GM19452 (cell line): ENCODE measurements around the gene FEV.

Experiments used
- ATAC-seq: cut with Tn5 transposase; IDR thresholded peaks from one replicate; pipeline ENCODE4 v1.9.1; 2021; ENCODE audit not compliant: unreplicated experiment

FEV gene

DNA sequence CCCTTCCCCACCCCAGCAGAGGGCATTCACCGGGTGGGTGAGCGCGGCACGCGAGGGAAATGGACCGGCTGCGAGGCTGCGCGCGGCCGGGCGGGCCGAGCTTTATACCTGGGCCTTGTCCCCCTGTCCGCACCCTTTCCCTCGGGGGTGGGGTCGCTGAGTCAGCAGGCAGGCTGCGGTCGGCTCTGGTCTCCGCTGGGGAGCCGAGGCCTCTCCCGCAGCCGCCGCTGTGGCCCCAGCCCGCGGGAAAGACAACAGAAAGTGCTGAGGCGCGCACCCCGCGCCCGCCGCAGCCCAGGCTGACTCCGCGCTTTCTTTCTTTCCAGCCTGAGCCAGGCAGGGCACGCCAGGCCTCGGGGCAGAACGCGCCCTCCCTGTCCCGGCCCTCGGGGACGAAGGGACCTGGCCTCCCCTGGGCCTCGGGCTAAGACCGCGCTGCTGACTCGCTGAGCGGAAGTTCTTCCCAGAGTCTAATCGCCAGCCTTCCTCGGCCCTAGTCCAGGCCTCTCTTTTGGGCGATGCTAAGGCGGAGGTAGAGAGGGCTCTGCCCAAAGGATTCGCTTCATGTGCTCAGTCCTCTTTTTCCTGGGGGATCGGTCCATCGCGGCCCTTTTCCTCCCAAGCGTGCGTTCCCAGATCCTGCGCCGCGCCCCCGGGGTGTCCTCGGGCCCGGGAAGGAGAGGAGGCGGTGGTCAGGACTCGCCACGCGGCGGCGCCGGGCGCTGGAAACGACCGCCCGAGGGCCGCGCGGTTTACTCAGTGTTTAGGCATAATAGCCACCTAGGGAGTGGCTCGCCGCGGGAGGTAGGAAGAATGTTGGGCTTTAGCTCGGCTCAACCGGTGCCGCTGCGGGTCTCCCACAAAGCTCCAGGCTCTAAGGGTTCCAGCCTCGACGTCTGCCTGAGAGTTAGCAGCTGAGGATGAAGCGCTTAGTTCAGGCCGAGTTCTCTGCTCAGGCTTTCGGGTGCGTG is 8.6 kb upstream of the FEV start, which contains the start of gene CRYBA2:
CRYBA2 (minus strand) TSS at position 78 of the 971 bp plus-strand sequence. CDS start 246 bp downstream, outside the sequence.
- ATAC-seq = no peak

DNA sequence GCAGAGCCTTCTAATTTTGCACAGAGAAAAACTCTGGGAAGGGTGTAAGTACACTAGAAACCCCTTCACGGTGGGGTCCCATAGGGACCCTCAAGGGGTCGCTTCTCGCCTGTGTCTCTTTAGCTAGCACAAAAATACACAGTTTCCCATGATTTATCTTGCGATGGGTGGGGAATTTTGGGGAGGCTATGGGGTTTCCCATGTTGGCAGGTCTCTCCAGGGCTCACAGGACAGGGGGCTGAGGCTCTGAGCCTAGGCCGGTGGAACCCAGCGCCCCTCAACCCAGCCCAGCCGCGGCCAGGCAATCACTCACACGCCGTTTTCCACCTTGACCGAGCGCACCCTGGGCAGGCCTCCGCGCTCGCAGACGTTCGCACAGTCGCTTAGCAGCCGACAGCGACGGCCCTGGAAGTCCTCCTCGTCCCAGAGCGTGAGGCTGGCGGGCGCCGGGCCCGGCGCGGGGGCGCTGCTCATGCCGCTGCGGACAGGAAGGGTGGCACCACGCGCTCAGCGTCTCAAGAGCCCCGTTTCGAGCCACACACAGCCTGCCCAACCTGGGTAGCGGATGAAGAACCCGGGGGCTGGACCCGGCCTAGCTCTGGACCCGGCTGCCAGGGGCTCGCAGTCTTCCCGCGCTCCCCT is 7.8 kb upstream of the FEV start:
- no peak for ATAC-seq

DNA sequence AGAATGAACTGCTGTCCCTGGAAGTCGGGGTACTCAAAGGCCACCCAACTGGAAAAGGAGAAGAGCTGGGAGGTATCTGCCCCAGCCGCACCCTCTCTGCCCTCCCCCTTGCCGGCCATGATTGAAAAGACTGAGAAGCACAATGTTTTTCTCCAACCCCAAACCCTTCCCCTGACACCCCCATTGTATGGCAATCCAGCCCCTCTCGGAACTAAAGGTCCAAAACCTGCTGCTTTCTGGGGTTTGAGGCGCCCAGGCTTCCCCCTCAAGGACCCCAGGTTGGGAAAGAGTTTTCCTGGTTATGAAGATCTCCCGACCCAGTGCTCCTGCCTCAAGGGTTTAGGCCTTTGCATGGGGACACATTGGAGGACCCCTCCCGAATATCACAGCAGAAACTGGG is 7.2 kb upstream of the FEV start:
- no peak for ATAC-seq

DNA sequence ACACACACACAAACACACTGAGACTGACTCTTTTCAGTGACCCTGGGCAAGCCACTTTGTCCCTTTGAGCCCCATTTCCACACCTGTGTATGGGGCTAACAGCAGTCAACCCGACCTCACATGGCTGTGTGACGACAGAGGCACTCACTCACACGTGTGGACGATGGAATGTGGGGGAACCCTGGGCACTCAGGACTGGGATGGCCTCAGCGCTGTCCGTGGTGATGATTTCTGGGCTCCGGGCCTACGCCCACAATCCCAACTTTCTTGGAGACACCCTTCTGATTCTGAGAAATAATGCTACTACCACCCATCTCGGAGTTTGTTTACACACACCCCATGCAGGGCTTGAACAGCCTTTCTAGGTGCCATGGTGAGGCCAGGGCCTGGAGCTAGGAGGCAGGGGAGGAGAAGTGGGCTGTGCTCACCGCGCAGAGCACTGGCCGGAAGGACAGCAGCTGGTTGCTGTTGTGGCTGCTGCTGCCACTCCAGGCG is 6.7 kb upstream of the FEV start:
- no peak for ATAC-seq

DNA sequence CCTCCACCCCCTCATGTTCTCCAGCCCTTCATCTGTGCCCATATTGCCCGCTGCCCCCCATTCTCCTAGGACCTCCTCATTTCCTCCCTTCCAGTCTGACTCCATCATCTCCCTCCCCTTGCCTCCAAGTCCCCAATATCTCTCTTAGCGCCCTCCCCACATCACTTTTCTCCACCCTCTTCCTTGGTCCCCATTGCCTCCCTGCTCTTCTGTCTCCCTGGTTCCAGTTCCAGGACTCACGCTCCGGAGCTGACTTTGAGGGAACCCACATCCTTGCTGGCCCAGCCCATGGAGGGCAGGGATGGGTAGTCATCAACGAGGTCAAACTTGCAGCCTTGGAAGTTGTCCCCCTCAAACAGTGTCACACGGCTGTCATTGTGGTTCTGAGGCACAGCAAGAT is 5.6 kb upstream of the FEV start:
- no peak for ATAC-seq

DNA sequence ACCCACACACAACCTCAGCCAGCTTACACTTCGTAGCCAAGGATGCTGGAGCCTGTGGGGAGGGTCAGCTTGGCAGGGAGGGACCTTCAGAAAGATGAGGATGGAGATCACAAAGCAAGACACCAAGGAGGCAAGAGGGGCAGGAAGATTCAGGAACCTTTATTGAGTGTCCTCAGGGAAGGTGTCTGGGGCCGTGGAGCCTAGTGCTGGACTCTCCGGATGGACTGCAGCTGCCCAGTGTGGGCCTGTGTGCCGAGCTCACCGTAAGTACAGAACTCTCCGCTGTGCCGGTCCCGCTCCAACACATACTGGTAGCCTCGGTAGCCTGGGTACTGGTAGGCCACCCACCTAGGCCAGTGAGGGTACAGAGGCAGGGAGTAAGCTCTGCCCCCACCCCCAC is 5.1 kb upstream of the FEV start:
- ATAC-seq = no peak

DNA sequence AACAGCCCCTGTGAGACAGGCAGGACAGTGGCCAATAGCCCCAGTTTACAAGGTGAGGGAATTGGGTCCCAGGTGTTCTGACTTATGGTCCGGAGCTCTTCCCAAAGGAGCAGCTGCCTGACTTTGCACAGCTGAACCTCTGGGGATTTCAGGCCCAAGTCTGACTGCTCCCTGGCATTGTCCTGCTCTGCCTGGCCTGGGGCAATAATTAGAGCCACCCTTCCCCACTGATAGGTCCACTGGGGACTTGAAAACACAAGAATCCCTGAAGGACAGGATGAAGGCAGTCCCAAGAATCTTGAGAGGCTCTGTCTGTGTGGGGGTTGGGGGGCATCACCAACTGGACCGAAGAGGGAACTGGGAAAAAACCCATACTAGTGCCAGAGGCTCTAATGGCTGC is 3.7 kb upstream of the FEV start:
- no peak for ATAC-seq

DNA sequence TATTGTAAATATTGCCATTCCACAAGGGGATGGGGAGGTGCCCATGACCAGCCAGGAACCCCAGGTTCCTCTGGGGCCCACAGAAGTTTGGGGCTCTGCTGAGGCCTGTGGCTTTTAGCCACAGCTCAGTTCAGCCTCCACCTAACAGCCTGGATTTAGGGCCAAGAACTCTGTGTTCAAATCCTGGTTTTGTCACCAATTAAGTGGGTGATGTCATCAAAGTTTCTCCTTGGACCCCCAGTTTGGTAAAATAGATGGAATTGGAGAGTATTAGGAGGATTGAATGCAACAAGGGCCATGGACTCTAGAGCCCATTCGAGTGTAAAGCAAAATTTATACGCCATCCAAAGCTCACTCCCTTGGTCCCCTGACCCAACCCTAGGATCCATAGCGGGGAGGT is 3.2 kb upstream of the FEV start:
- no peak for ATAC-seq

DNA sequence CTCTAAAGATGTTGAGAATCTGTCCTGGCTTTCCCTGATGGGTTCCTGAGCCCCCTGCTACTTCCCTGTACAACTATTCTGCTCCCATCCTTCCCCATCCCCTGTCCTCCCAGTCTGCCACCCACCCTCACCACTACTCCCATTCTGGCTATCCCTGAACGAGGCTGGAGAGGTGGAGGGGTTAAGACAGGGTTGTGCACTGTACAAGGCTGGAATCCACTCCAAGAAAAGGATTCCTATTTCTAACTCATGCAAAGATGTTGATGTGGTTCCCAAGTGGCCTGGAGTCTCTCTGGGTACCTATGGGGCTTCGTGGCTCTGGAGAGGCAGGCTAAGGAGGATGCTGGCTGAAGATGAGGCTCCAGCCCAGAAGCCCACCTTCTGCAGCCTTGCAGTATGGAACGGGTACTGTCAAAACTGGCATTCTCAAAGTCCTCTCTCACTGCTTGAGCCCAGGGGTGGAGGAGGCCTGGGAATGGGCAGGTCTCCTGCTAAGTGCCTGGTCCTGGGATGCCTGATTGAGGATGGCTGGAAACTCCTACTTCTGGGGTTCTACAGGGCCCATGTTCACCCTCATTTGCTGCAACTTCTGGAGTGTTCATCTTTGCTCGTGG is 1.3 kb upstream of the FEV start:
- ATAC-seq = no peak

DNA sequence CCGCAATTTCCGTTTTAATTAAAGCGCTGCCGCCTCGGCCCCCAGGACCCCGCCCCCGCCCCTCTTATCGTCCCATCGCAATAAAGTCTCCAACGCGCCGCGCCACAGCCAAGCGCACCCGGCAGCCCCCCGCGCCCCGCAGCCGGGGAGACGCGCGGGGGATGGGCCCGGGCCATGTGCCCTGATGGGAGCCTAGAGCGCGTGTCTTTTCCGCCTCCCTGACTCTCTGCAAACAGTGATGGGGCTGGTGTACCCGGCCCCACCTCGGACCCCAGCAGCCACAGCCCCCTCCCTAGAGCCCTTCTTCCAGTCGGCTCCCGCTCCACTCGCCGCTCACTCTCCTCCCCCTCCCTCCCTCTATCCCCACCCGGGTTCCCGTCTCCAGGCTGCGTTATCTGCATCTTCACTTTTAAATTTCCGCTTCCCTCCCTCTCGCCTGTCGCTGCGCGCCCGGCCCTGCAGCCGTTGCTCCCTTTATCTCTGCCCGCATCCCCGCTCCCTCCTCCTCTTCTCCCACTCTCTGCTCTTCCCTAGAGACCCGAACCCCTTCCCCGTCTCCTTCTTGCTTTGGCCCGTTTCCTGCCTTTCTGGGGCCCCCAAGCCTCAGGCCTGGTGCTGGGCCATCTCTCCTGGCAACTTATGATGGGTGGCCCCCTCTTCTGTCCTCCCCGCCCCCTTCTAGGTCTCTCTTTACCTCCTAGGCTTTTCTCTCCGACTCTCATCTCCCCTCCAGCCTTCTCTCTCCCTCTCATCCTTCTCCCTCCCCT is 524 bp upstream of the FEV start:
- ATAC-seq = no peak

DNA sequence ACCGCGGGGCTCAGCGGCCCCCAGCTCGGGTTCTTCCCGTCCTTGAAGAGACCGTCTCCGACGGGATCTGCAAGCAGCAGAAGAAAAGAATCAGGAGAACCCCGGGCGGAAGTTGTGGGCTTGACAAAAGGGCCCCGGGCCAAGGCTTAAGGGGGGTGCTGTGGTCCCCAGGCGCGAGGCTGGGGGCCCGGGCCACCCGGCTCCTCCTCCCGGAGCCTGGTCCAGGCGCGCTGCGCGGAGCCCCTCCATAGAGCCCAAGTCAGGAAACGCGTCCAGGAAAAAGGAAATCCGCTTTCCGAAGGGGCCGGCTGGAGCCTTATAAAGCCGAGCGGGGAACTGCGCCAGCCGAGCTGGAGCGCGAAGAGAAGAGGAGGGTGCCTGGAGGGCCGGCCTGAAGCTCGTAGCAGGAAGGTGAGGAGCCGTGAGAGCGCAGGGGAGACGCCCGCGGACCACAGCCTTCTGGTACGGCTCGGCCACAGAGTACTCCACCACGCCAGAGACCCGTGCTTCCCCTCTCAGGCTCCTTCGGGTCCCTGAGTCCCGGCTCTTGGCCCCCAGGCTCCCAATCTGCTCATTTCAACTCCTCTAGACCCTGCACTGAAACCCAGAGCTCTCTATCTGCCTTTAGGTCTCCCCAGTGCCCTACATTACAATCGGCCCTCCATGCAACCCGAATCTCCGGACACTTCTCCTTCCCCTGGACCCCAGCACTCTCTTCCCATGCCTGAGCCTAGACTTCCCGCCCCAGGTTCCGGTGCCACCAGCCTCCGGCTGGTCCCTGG is 554 bp downstream of the FEV start:
- ATAC-seq = no peak

DNA sequence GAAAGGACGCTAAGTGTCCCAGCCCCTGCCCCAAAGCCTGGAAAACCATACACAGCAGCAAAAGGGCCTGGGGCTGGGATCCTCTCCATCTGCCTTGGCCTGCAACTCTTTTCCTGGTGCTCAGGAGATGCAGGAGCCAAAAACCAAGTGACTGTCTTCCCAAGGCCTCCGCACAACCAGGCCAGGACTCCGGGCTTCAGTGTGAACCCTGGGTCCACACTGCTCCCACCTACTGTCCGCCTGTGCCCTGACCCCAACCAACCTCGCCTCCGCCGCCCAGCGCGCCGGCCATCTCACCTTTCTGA is 1.1 kb downstream of the FEV start:
- ATAC-seq = no peak

DNA sequence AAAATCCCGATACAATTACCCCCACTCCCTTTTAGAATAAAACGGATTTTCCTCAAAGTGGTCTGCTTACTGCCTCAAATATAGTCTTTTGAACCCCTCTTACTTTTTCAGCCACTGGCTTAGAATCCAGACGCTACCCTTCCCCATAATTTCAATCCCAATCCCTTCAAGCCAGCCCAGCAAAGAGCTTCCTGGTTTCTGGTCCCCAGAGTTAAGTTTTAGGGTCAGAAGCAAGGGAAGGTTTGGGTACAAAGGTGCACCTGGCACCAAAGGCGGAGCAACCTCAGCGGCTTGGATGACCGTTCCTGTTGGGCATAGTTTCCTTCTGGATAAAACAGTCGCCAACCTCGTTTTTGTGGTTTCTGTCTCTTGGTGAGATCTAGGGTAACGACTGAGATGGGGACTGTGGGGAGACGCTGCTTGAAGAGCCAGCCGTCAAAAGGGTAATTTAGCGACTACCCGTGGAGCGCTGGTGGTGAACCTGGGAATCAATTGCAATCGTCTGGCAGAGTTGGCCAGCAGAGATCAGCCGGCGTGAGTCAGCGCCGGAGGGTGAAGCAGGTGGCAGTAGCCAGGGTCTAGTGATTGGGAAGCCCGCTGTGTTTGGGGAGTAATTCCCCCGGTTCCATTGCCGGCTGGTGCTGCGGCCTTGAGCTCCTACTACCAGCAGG is 1.6 kb downstream of the FEV start:
- no peak for ATAC-seq

DNA sequence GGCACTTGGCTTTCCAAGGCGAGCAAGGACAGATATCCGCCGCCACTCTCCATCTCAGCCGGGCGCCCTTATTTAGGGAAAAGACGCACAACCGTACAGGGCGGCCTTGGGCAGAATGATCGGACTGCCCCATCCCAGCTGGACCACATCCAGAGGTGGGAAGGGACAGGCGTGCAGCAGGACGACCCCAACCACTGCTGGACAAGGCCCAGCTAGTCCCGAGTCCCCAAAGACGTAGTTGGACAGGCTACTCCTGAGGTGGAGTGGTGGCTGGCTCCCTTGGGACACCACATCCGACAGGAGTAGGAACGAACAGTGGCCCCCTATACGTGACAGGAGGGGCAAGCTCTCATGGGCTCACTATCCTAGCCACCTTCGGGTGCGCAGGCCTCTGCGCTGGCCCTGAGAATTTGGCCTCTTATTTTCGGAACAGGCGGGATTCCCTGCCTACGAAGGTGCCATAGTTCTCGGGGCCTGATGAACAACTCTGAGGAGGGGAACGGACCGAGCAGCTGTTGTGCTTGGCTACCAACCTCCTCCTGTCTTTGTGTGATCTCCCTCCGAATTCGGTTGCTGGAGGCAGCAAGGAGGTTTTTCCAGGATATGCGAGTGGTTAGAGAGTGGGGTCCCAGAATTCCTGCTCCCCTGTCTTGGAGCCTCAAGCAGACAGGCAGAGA is 2.3 kb downstream of the FEV start:
- ATAC-seq = no peak

DNA sequence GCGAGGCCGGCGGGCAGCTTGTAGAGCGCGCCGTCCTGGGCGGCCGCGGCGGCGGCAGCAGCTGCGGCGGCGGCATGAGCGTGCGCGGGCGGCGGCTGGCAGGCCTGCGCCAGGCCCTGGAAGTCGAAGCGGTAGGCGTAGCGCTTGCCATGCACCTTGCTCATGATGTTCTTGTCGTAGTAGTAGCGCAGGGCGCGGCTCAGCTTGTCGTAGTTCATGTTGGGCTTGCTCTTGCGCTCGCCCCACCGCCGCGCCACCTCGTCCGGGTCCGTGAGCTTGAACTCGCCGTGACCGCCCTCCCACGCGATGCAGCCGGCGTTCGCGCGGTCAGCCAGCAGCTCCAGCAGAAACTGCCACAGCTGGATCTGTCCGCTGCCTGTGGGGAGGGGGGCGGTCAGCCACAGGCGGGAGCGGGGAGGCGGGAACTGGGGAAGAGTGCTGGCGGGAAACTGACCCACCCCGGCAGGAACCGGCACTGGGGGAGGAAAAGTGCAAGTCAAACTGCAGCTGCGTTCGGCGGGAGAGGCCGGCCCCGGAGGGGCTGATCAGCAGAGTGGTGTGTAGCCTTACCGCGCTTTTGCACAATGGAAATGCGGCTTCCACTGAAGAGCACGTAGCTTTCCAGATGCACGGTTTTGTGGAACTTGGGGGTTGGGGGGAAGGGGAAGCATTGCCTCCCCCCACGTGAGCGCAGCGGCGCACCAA is 3.0 kb downstream of the FEV start:
- ATAC-seq = no peak

DNA sequence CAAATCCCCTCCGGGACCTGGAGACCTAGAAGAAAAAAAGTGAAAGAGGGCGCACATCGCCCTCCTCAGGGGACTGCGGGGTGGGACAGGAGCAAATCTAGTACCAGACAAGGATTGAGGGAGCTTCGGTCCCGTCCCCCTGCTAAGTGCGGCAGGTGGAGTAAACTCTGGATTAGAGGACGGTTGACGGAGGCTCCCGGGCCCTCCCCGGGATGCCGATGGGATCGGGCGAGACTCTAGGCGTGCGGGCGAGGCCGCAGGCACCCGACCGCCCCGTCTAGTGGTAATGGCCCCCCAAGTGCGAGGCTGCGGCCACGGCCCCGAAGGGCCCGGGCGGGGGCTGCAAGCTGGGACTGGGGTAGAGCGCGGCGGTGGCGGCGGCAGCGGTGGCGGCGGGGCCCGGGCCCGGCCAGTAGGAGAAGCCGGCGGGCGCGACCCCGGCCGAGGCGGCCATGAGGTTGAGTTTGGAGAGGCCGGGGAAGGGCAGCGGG is 3.5 kb downstream of the FEV start:
- no peak for ATAC-seq

DNA sequence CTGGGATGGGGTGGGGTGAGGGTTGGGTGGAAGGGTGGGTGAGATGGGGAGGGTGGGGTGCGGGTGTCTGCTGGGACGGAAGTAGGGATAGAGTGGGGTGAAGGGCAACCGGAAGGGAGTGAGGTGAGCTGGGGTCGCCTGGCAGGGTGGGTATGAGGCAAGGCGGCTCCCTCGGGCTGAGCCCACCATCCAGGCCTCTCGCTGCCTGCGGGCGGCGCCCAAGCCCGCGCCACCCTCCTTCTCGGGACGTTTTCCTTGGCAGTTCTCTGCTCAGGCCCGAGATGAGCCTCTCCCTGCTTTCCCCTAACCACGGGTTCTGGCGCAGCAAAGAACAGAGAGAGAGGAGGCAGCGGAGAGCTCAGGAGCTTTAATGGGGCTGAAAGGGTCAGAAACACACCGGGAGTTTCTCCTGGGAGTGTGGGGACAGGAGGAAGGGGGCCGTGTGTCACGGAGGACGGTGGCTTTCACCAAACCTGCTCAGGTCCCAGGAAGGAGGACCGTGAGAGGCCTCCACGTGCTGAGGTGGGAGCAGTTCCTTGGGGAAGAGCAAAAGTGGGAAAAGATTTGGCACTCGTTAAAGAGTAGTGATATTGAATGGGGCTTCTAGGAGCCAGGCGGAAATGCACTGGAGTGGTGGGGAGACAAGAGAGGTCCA is 4.1 kb downstream of the FEV start:
- no peak for ATAC-seq
